HG03432 (cell line): ENCODE measurements around the gene WWOX.
"Not testable (repeated sequence)": the region's sequence is repeated elsewhere in the genome, so short reads cannot be mapped to it uniquely, and the experiment has no call there.

ENCODE experiments used
- ATAC-seq: cut with Tn5 transposase; IDR thresholded peaks from one replicate; pipeline ENCODE4 v1.9.1; 2021; ENCODE audit warnings: mild to moderate bottlenecking, moderate library complexity; ENCODE audit not compliant: unreplicated experiment

WWOX gene

GRCh38 chr16:78667675-78668074 lies 568.2 kb downstream of the WWOX start:
- no peak for ATAC-seq

- no peak for ATAC-seq
Observed at GRCh38 chr16:78668393-78668792, 568.9 kb downstream of the WWOX start.

- ATAC-seq, result no peak
Observed at GRCh38 chr16:78669994-78670393, 570.5 kb downstream of the WWOX start.

GRCh38 chr16:78672779-78673556 lies 573.5 kb downstream of the WWOX start:
- no peak for ATAC-seq

GRCh38 chr16:78673884-78674283 lies 574.4 kb downstream of the WWOX start:
- ATAC-seq, result no peak

GRCh38 chr16:78675312-78675711 lies 575.9 kb downstream of the WWOX start:
- no peak for ATAC-seq

- ATAC-seq, result no peak
Observed at GRCh38 chr16:78675951-78676792, 576.7 kb downstream of the WWOX start.

- no peak for ATAC-seq
Observed at GRCh38 chr16:78677181-78677731, 577.8 kb downstream of the WWOX start.

GRCh38 chr16:78679546-78679945 lies 580.1 kb downstream of the WWOX start:
- no peak for ATAC-seq

- ATAC-seq, result no peak
Observed at GRCh38 chr16:78681743-78682142, 582.3 kb downstream of the WWOX start.

- no peak for ATAC-seq
Observed at GRCh38 chr16:78684030-78684611, 584.7 kb downstream of the WWOX start.

- no peak for ATAC-seq
Observed at GRCh38 chr16:78684655-78685375, 585.4 kb downstream of the WWOX start.

- no peak for ATAC-seq
Observed at GRCh38 chr16:78686601-78687000, 587.1 kb downstream of the WWOX start.

- ATAC-seq, result no peak
Observed at GRCh38 chr16:78689028-78689427, 589.6 kb downstream of the WWOX start.

GRCh38 chr16:78689536-78689935 lies 590.1 kb downstream of the WWOX start:
- no peak for ATAC-seq

GRCh38 chr16:78690510-78690909 lies 591.1 kb downstream of the WWOX start:
- ATAC-seq, result no peak

GRCh38 chr16:78691746-78692145 lies 592.3 kb downstream of the WWOX start:
- ATAC-seq, result not testable (repeated sequence)

GRCh38 chr16:78693496-78693895 lies 594.0 kb downstream of the WWOX start:
- ATAC-seq, result no peak

- ATAC-seq, result no peak
Observed at GRCh38 chr16:78694414-78694813, 595.0 kb downstream of the WWOX start.

- ATAC-seq, result no peak
Observed at GRCh38 chr16:78695391-78695790, 595.9 kb downstream of the WWOX start.

- ATAC-seq, result no peak
Observed at GRCh38 chr16:78696797-78697196, 597.3 kb downstream of the WWOX start.
